Ramos (cell line): ENCODE data around the gene TMEM203.

Experiments used
- in situ Hi-C: fragments of 300-500 bp; cut with MboI; formaldehyde crosslinking; loops from one replicate; pipeline ENCODE4 v1.14.3; 2022; ENCODE audit warnings: low sequenced_read_pairs; ENCODE audit not compliant: unreplicated experiment

The TMEM203 gene

GRCh38 chr9:137205126-137206069 lies at the start of gene TMEM203, which contains the start of gene NDOR1:
Gene TMEM203, minus strand, starts transcription at chr9:137205648. Its CDS starts 234 bp downstream, at chr9:137205414.
Gene NDOR1, plus strand, starts transcription at chr9:137205700. Its CDS starts 78 bp downstream, at chr9:137205778.
- in situ Hi-C loops = no loop called here

- in situ Hi-C loops = no loop called here
Measured at GRCh38 chr9:137254624-137255447, 49.4 kb upstream of the TMEM203 start, which contains the start of gene NELFB. Gene NELFB, plus strand, starts transcription at chr9:137255327.

GRCh38 chr9:137253717-137254623 lies 48.5 kb upstream of the TMEM203 start:
- in situ Hi-C loops = no loop called here

GRCh38 chr9:137252555-137253506 lies 47.4 kb upstream of the TMEM203 start:
- in situ Hi-C loops = no loop called here

GRCh38 chr9:137251490-137252268 lies 46.2 kb upstream of the TMEM203 start:
- in situ Hi-C loops = no loop called here

GRCh38 chr9:137251194-137251461 lies 45.7 kb upstream of the TMEM203 start, which contains the start of gene STPG3:
Gene STPG3, plus strand, starts transcription at chr9:137251286. Its CDS starts 1 bp downstream, at chr9:137251287.
- in situ Hi-C loops = no loop called here

- in situ Hi-C loops = no loop called here
Measured at GRCh38 chr9:137250329-137251193, 45.1 kb upstream of the TMEM203 start.

- in situ Hi-C loops = loop anchor here (25.0 kb wide), 1 partner anchor 461 kb away; the partner anchor contains the start of genes CCDC183 and TMEM141
Measured at GRCh38 chr9:137247916-137248175, 42.4 kb upstream of the TMEM203 start.

- in situ Hi-C loops = loop anchor here (25.0 kb wide), 1 partner anchor 460 kb away; the partner anchor contains the start of genes CCDC183 and TMEM141
Measured at GRCh38 chr9:137247135-137247915, 41.9 kb upstream of the TMEM203 start.

GRCh38 chr9:137245450-137246421 lies 40.3 kb upstream of the TMEM203 start:
- in situ Hi-C loops = loop anchor here (25.0 kb wide), 1 partner anchor 458 kb away; the partner anchor contains the start of genes CCDC183 and TMEM141

GRCh38 chr9:137244486-137245449 lies 39.3 kb upstream of the TMEM203 start:
- in situ Hi-C loops = loop anchor here (25.0 kb wide), 1 partner anchor 457 kb away; the partner anchor contains the start of genes CCDC183 and TMEM141

GRCh38 chr9:137243626-137244485 lies 38.4 kb upstream of the TMEM203 start:
- in situ Hi-C loops = loop anchor here (25.0 kb wide), 1 partner anchor 457 kb away; the partner anchor contains the start of genes CCDC183 and TMEM141

GRCh38 chr9:137243266-137243625 lies 37.8 kb upstream of the TMEM203 start:
- in situ Hi-C loops = loop anchor here (25.0 kb wide), 1 partner anchor 456 kb away; the partner anchor contains the start of genes CCDC183 and TMEM141
